ENCODE data around the gene SMARCA4.
A peak's percentile ranks its signal among the peaks of the same experiment; 100 is the strongest.

Gene SMARCA4

DNA sequence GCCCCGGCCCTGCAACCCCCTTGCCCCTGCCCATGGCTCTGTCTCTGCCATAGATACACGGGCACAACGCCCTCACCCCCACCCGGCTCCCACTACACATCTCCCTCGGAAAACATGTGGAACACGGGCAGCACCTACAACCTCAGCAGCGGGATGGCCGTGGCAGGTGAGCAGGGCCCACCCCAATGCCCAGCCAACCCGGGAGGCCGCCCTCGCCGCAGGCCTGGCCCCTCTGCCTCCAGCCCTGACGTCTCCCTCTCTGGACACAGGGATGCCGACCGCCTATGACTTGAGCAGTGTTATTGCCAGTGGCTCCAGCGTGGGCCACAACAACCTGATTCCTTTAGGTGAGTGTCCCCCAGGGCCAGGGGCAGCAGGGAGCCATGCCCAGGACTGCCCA, 40.0 kb upstream of the SMARCA4 start:
- H3K36me3 ChIP-seq (ENCODE audit: control insufficient read depth in 1 of 2, insufficient read depth in 2 of 2, low read length in 2 of 2) = peaks cover 22 to 79% of the 10 kb centered on the region in 2 donors
- H3K9ac ChIP-seq (ENCODE audit: low read depth in 1 of 2, low read length in 2 of 2) = no peak overlapping the region
- H3K4me3 ChIP-seq (ENCODE audit: low read depth in 1 of 2, low read length in 2 of 2) = no peak overlapping the region
- H3K4me1 ChIP-seq (ENCODE audit: control insufficient read depth in 1 of 2, insufficient read depth in 2 of 2, low read length in 2 of 2) = no peaks in the 10 kb centered on the region
- H3K27me3 ChIP-seq (ENCODE audit: control insufficient read depth in 1 of 2, insufficient read depth in 2 of 2, low read length in 2 of 2) = no peaks in the 10 kb centered on the region
- no peaks in the 10 kb centered on the region for H3K9me3 ChIP-seq (ENCODE audit: control insufficient read depth in 1 of 2, low read length in 2 of 2)
- no peak overlapping the region for H3K27ac ChIP-seq (ENCODE audit: low read depth, low read length)

GRCh38 chr19:10921199-10921909, 39.5 kb upstream of the SMARCA4 start:
- Histone ChIP-seq H3K9me3 (ENCODE audit: control insufficient read depth in 1 of 2, low read length in 2 of 2) (no peaks in the 10 kb centered on the region), H3K36me3 (ENCODE audit: control insufficient read depth in 1 of 2, insufficient read depth in 2 of 2, low read length in 2 of 2) (peaks cover 22 to 74% of the 10 kb centered on the region in 2 donors), H3K4me3 (ENCODE audit: low read depth in 1 of 2, low read length in 2 of 2) (no peak overlapping the region), H3K4me1 (ENCODE audit: control insufficient read depth in 1 of 2, insufficient read depth in 2 of 2, low read length in 2 of 2) (no peaks in the 10 kb centered on the region), H3K27ac (ENCODE audit: low read depth, low read length) (no peak overlapping the region), H3K27me3 (ENCODE audit: control insufficient read depth in 1 of 2, insufficient read depth in 2 of 2, low read length in 2 of 2) (no peaks in the 10 kb centered on the region), H3K9ac (ENCODE audit: low read depth in 1 of 2, low read length in 2 of 2) (no peak overlapping the region)

- Histone ChIP-seq H3K36me3 (ENCODE audit: control insufficient read depth in 1 of 2, insufficient read depth in 2 of 2, low read length in 2 of 2) (peaks cover 22 to 69% of the 10 kb centered on the region in 2 donors), H3K4me3 (ENCODE audit: low read depth in 1 of 2, low read length in 2 of 2) (no peak overlapping the region), H3K9ac (ENCODE audit: low read depth in 1 of 2, low read length in 2 of 2) (no peak overlapping the region), H3K27ac (ENCODE audit: low read depth, low read length) (no peak overlapping the region), H3K4me1 (ENCODE audit: control insufficient read depth in 1 of 2, insufficient read depth in 2 of 2, low read length in 2 of 2) (no peaks in the 10 kb centered on the region), H3K27me3 (ENCODE audit: control insufficient read depth in 1 of 2, insufficient read depth in 2 of 2, low read length in 2 of 2) (no peaks in the 10 kb centered on the region), H3K9me3 (ENCODE audit: control insufficient read depth in 1 of 2, low read length in 2 of 2) (no peaks in the 10 kb centered on the region)
Observed at GRCh38 chr19:10921910-10922637, 38.8 kb upstream of the SMARCA4 start.

DNA sequence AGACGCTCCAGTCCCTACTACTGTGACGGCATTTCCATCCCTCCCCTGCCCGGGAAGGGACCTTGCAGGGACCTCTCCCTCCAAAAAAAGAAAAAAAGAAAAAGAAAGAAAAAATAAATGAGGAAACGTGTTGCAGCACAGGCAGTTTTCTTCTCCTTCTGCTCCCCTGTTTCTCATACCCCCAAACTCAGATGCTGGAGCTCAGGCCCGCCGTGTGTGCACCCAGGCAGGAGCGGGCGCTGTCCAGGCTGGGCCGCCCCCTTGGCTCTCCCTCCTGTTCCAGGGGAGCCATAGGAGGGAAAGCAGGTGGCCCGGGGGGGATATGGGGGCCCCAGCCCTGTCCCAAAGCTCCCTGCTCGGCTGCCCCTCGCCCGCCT, 38.2 kb upstream of the SMARCA4 start:
- H3K9me3 ChIP-seq (ENCODE audit: control insufficient read depth in 1 of 2, low read length in 2 of 2) = no peaks in the 10 kb centered on the region
- peaks cover 22 to 69% of the 10 kb centered on the region in 2 donors for H3K36me3 ChIP-seq (ENCODE audit: control insufficient read depth in 1 of 2, insufficient read depth in 2 of 2, low read length in 2 of 2)
- no peak overlapping the region for H3K4me3 ChIP-seq (ENCODE audit: low read depth in 1 of 2, low read length in 2 of 2)
- no peak overlapping the region for H3K27ac ChIP-seq (ENCODE audit: low read depth, low read length)
- peaks cover 4 to 5% of the 10 kb centered on the region in 2 donors for H3K4me1 ChIP-seq (ENCODE audit: control insufficient read depth in 1 of 2, insufficient read depth in 2 of 2, low read length in 2 of 2)
- no peaks in the 10 kb centered on the region for H3K27me3 ChIP-seq (ENCODE audit: control insufficient read depth in 1 of 2, insufficient read depth in 2 of 2, low read length in 2 of 2)
- no peak overlapping the region for H3K9ac ChIP-seq (ENCODE audit: low read depth in 1 of 2, low read length in 2 of 2)

GRCh38 chr19:10923260-10924112, 37.3 kb upstream of the SMARCA4 start:
- peaks cover 22 to 62% of the 10 kb centered on the region in 2 donors for H3K36me3 ChIP-seq (ENCODE audit: control insufficient read depth in 1 of 2, insufficient read depth in 2 of 2, low read length in 2 of 2)
- peaks cover 5 to 10% of the 10 kb centered on the region in 2 donors for H3K4me1 ChIP-seq (ENCODE audit: control insufficient read depth in 1 of 2, insufficient read depth in 2 of 2, low read length in 2 of 2)
- H3K9me3 ChIP-seq (ENCODE audit: control insufficient read depth in 1 of 2, low read length in 2 of 2) = no peaks in the 10 kb centered on the region
- H3K27ac ChIP-seq (ENCODE audit: low read depth, low read length) = no peak overlapping the region
- no peak overlapping the region for H3K4me3 ChIP-seq (ENCODE audit: low read depth in 1 of 2, low read length in 2 of 2)
- H3K9ac ChIP-seq (ENCODE audit: low read depth in 1 of 2, low read length in 2 of 2) = no peak overlapping the region
- no peaks in the 10 kb centered on the region for H3K27me3 ChIP-seq (ENCODE audit: control insufficient read depth in 1 of 2, insufficient read depth in 2 of 2, low read length in 2 of 2)

GRCh38 chr19:10924597-10924996, 36.2 kb upstream of the SMARCA4 start:
- Histone ChIP-seq H3K9ac (ENCODE audit: low read depth in 1 of 2, low read length in 2 of 2) (no peak overlapping the region), H3K4me1 (ENCODE audit: control insufficient read depth in 1 of 2, insufficient read depth in 2 of 2, low read length in 2 of 2) (peaks cover 7 to 17% of the 10 kb centered on the region in 2 donors), H3K27me3 (ENCODE audit: control insufficient read depth in 1 of 2, insufficient read depth in 2 of 2, low read length in 2 of 2) (no peaks in the 10 kb centered on the region), H3K27ac (ENCODE audit: low read depth, low read length) (no peak overlapping the region), H3K36me3 (ENCODE audit: control insufficient read depth in 1 of 2, insufficient read depth in 2 of 2, low read length in 2 of 2) (peaks cover 16 to 53% of the 10 kb centered on the region in 2 donors), H3K4me3 (ENCODE audit: low read depth in 1 of 2, low read length in 2 of 2) (no peak overlapping the region), H3K9me3 (ENCODE audit: control insufficient read depth in 1 of 2, low read length in 2 of 2) (no peaks in the 10 kb centered on the region)

GRCh38 chr19:10927730-10928562, 32.9 kb upstream of the SMARCA4 start:
- Histone ChIP-seq H3K36me3 (ENCODE audit: control insufficient read depth in 1 of 2, insufficient read depth in 2 of 2, low read length in 2 of 2) (peaks cover 8 to 26% of the 10 kb centered on the region in 2 donors), H3K9me3 (ENCODE audit: control insufficient read depth in 1 of 2, low read length in 2 of 2) (no peaks in the 10 kb centered on the region), H3K27ac (ENCODE audit: low read depth, low read length) (peak overlapping the region; percentile 56), H3K4me3 (ENCODE audit: low read depth in 1 of 2, low read length in 2 of 2) (peak overlapping the region; percentile 89), H3K9ac (ENCODE audit: low read depth in 1 of 2, low read length in 2 of 2) (peak overlapping the region; percentile 67 to 72), H3K27me3 (ENCODE audit: control insufficient read depth in 1 of 2, insufficient read depth in 2 of 2, low read length in 2 of 2) (no peaks in the 10 kb centered on the region), H3K4me1 (ENCODE audit: control insufficient read depth in 1 of 2, insufficient read depth in 2 of 2, low read length in 2 of 2) (peaks cover 15 to 25% of the 10 kb centered on the region in 2 donors)

DNA sequence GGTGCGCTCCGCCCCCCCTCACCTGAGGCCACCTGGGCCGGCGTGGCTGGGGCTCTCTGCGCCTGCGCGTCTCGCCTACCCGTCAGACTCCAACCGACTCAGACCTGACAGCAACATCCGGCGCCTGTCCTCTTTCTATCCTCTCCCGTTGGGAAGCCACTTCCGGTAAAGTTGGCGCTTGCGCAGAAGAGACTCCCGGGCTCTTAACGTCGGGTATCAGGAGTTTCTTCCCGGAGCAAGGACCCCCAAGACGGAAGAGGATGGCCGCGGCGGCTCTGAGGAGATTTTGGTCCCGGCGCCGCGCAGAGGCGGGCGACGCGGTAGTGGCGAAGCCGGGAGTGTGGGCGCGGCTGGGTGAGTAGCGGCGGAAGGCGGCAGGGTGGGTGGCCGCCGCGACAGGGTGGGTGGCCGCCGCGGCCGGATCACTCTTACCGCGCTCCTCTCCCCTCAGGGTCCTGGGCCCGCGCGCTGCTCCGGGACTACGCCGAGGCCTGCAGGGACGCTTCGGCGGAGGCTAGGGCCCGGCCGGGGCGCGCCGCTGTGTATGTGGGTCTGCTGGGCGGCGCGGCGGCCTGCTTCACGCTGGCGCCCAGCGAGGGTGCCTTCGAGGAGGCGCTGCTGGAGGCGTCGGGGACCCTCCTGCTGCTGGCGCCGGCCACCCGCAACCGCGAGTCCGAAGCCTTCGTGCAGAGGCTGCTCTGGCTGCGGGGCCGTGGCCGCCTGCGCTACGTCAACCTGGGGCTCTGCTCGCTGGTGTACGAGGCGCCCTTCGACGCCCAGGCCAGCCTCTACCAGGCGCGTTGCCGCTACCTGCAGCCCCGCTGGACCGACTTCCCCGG, 32.0 kb upstream of the SMARCA4 start, which contains the start of the genes TIMM29 and YIPF2:
Gene TIMM29, plus strand, starts transcription at position 249 of the 839 bp plus-strand sequence. Its CDS starts 12 bp downstream, at position 261.
Gene YIPF2, minus strand, starts transcription at position 77 of the 839 bp plus-strand sequence. CDS start 229 bp downstream, outside the sequence.
- H3K36me3 ChIP-seq (ENCODE audit: control insufficient read depth in 1 of 2, insufficient read depth in 2 of 2, low read length in 2 of 2) = peaks cover 5 to 19% of the 10 kb centered on the region in 2 donors

More for the DNA sequence above, 32.0 kb upstream of the SMARCA4 start, which contains the start of the genes TIMM29 and YIPF2:
- Histone ChIP-seq H3K27me3 (ENCODE audit: control insufficient read depth in 1 of 2, insufficient read depth in 2 of 2, low read length in 2 of 2) (no peaks in the 10 kb centered on the region), H3K9ac (ENCODE audit: low read depth in 1 of 2, low read length in 2 of 2) (peak within 1 kb of the TSS; percentile 67 to 72), H3K4me1 (ENCODE audit: control insufficient read depth in 1 of 2, insufficient read depth in 2 of 2, low read length in 2 of 2) (peaks cover 15 to 25% of the 10 kb centered on the region in 2 donors), H3K9me3 (ENCODE audit: control insufficient read depth in 1 of 2, low read length in 2 of 2) (no peaks in the 10 kb centered on the region), H3K27ac (ENCODE audit: low read depth, low read length) (peak within 1 kb of the TSS; percentile 56), H3K4me3 (ENCODE audit: low read depth in 1 of 2, low read length in 2 of 2) (peak within 1 kb of the TSS; percentile 89)

All from duodenal mucosa (tissue), 2 donors.